WTC11 (cell line): ENCODE measurements around the gene FSTL3.

Experiments used
- CREB1 ChIP-seq: sonication (generic); formaldehyde crosslinking; IDR thresholded peaks from 2 replicates; pipeline ENCODE4 v1.8.0; 2023; ENCODE audit warnings: mild to moderate bottlenecking, missing genetic modification reagents
- ELF4 ChIP-seq: sonication (generic); formaldehyde crosslinking; IDR thresholded peaks from 2 replicates; pipeline ENCODE4 v1.8.1; 2022; ENCODE audit warnings: low read depth, mild to moderate bottlenecking, moderate library complexity, missing genetic modification reagents
- ETV6 ChIP-seq: sonication (generic); formaldehyde crosslinking; IDR thresholded peaks from 2 replicates; pipeline ENCODE4 v1.8.1; 2022; ENCODE audit warnings: mild to moderate bottlenecking, missing genetic modification reagents
- ZBTB21 ChIP-seq: sonication (generic); formaldehyde crosslinking; IDR thresholded peaks from 2 replicates; pipeline ENCODE4 v1.8.1; 2023; ENCODE audit warnings: mild to moderate bottlenecking, missing genetic modification reagents, borderline replicate concordance
- ZNF121 ChIP-seq: sonication (generic); formaldehyde crosslinking; IDR thresholded peaks from 2 replicates; pipeline ENCODE4 v1.8.0; 2023; ENCODE audit warnings: missing genetic modification reagents
- ZNF423 ChIP-seq: fragments of 250-450 bp; sonication (Bioruptor Pico); IDR thresholded peaks from 2 replicates; pipeline ENCODE4 v2.1.2; 2022; ENCODE audit warnings: mild to moderate bottlenecking, moderate library complexity
- TF ChIP-seq, protein P1 (sequence below): fragments of 200-600 bp; IDR thresholded peaks from 2 replicates; pipeline ENCODE4 v1.8.0; 2022; ENCODE audit warnings: antibody characterized with exemption
- TF ChIP-seq, protein P2 (sequence below): sonication (generic); formaldehyde crosslinking; conservative IDR thresholded peaks from 2 replicates; pipeline ENCODE4 v1.8.1; 2023; ENCODE audit warnings: mild to moderate bottlenecking, low read depth, missing genetic modification reagents, moderate library complexity
- TF ChIP-seq, protein P3 (sequence below): sonication (generic); formaldehyde crosslinking; IDR thresholded peaks from 2 replicates; pipeline ENCODE4 v1.8.0; 2023; ENCODE audit warnings: missing genetic modification reagents
- TF ChIP-seq, protein P4 (sequence below): sonication (generic); formaldehyde crosslinking; IDR thresholded peaks from 2 replicates; pipeline ENCODE4 v1.8.0; 2022; ENCODE audit warnings: mild to moderate bottlenecking, missing genetic modification reagents
- TF ChIP-seq, protein P5 (sequence below): fragments of 250-450 bp; sonication (Bioruptor Pico); IDR thresholded peaks from 2 replicates; pipeline ENCODE4 v1.9.0; 2021; ENCODE audit warnings: mild to moderate bottlenecking

DNA sequence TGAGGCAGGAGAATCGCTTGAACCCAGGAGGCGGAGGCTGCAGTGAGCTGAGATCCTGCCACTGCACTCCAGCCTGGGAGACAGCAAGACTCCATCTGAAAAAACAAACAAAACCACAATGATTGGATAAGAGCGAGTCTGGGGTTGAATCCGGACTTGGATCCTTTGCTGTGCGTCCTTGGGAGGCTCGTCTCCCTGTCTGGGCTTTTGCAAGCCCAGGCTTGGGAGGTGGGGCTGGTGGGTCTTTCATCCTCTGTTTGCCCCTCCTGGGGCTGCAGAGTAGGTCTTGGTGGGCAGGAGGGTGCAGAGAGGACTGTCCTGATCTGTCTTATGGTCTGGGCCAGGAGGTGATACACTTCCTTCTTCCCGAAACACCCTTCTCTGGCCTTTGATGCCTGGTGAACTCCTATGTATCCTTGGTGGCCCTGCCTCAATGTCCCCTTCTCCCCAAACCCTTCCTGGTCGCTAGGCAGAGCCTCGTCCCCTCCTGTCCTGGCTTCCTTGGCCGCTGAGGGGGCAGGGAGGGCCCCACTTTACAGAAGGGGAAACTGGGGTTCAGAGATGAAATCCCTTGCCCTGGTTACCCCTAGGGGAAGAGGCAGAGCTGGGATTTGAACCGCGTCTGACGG, 49.4 kb downstream of the FSTL3 start:
- TF ChIP-seq, protein P1, sequence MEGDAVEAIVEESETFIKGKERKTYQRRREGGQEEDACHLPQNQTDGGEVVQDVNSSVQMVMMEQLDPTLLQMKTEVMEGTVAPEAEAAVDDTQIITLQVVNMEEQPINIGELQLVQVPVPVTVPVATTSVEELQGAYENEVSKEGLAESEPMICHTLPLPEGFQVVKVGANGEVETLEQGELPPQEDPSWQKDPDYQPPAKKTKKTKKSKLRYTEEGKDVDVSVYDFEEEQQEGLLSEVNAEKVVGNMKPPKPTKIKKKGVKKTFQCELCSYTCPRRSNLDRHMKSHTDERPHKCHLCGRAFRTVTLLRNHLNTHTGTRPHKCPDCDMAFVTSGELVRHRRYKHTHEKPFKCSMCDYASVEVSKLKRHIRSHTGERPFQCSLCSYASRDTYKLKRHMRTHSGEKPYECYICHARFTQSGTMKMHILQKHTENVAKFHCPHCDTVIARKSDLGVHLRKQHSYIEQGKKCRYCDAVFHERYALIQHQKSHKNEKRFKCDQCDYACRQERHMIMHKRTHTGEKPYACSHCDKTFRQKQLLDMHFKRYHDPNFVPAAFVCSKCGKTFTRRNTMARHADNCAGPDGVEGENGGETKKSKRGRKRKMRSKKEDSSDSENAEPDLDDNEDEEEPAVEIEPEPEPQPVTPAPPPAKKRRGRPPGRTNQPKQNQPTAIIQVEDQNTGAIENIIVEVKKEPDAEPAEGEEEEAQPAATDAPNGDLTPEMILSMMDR = no peak
- TF ChIP-seq CREB1 (CRISPR knock-in tag) (no peak), ELF4 (no peak), ETV6 (CRISPR knock-in tag) (no peak), ZNF423 (CRISPR knock-in tag) (no peak), ZBTB21 (CRISPR knock-in tag) (no peak), ZNF121 (CRISPR knock-in tag) (no peak)
- TF ChIP-seq, protein P2, sequence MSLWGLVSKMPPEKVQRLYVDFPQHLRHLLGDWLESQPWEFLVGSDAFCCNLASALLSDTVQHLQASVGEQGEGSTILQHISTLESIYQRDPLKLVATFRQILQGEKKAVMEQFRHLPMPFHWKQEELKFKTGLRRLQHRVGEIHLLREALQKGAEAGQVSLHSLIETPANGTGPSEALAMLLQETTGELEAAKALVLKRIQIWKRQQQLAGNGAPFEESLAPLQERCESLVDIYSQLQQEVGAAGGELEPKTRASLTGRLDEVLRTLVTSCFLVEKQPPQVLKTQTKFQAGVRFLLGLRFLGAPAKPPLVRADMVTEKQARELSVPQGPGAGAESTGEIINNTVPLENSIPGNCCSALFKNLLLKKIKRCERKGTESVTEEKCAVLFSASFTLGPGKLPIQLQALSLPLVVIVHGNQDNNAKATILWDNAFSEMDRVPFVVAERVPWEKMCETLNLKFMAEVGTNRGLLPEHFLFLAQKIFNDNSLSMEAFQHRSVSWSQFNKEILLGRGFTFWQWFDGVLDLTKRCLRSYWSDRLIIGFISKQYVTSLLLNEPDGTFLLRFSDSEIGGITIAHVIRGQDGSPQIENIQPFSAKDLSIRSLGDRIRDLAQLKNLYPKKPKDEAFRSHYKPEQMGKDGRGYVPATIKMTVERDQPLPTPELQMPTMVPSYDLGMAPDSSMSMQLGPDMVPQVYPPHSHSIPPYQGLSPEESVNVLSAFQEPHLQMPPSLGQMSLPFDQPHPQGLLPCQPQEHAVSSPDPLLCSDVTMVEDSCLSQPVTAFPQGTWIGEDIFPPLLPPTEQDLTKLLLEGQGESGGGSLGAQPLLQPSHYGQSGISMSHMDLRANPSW (CRISPR knock-in tag) = no peak
- TF ChIP-seq, protein P3, sequence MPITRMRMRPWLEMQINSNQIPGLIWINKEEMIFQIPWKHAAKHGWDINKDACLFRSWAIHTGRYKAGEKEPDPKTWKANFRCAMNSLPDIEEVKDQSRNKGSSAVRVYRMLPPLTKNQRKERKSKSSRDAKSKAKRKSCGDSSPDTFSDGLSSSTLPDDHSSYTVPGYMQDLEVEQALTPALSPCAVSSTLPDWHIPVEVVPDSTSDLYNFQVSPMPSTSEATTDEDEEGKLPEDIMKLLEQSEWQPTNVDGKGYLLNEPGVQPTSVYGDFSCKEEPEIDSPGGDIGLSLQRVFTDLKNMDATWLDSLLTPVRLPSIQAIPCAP = no peak
- TF ChIP-seq, protein P4, sequence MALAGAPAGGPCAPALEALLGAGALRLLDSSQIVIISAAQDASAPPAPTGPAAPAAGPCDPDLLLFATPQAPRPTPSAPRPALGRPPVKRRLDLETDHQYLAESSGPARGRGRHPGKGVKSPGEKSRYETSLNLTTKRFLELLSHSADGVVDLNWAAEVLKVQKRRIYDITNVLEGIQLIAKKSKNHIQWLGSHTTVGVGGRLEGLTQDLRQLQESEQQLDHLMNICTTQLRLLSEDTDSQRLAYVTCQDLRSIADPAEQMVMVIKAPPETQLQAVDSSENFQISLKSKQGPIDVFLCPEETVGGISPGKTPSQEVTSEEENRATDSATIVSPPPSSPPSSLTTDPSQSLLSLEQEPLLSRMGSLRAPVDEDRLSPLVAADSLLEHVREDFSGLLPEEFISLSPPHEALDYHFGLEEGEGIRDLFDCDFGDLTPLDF (CRISPR knock-in tag) = no peak
- TF ChIP-seq, protein P5, sequence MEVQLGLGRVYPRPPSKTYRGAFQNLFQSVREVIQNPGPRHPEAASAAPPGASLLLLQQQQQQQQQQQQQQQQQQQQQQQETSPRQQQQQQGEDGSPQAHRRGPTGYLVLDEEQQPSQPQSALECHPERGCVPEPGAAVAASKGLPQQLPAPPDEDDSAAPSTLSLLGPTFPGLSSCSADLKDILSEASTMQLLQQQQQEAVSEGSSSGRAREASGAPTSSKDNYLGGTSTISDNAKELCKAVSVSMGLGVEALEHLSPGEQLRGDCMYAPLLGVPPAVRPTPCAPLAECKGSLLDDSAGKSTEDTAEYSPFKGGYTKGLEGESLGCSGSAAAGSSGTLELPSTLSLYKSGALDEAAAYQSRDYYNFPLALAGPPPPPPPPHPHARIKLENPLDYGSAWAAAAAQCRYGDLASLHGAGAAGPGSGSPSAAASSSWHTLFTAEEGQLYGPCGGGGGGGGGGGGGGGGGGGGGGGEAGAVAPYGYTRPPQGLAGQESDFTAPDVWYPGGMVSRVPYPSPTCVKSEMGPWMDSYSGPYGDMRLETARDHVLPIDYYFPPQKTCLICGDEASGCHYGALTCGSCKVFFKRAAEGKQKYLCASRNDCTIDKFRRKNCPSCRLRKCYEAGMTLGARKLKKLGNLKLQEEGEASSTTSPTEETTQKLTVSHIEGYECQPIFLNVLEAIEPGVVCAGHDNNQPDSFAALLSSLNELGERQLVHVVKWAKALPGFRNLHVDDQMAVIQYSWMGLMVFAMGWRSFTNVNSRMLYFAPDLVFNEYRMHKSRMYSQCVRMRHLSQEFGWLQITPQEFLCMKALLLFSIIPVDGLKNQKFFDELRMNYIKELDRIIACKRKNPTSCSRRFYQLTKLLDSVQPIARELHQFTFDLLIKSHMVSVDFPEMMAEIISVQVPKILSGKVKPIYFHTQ = no peak
